HL-60 (cell line): Measurements from ENCODE around the gene SLC5A2.

Experiments used
- POLR2AphosphoS5 ChIP-seq: IDR thresholded peaks from 2 replicates; pipeline ENCODE4 v1.6.1; 2012; ENCODE audit warnings: low read depth
- TF ChIP-seq, protein P1 (sequence below): IDR thresholded peaks from one replicate; pipeline ENCODE4 v1.5.1; 2011; ENCODE audit warnings: low read length, control low read depth, inconsistent platforms; ENCODE audit not compliant: insufficient read depth

DNA sequence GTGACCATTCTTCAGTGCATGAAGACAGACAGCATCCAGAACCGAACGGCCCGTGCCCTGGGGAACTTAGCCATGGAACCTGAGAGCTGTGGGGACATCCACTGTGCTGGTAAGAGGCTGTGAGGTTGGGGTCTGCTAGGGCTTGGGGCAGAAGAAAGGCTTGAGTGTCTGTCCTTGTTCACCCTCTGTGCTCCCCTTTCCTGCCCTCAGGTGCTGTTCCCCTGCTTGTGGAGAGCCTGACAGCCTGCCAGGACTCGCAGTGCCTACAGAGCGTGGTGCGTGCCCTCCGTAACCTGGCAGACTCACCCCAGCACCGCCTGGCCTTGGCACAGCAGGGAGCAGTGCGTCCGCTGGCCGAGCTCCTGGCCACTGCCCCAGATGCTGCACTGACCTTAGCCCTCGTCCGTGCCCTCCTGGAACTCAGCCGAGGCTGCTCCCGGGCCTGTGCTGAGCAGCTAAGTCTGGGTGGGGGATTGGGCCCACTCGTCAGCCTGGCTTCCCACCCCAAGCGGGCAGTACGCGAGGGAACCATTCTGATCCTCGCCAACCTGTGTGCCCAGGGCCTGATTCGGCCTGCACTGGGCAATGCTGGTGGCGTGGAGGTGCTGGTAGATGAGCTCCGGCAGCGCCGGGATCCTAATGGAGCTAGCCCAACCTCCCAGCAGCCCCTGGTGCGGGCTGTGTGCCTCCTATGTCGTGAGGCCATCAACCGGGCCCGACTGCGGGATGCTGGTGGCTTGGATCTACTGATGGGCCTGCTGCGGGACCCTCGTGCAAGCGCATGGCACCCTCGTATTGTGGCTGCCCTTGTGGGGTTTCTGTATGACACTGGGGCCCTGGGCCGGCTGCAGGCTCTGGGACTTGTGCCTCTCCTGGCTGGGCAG lies 20.8 kb upstream of the SLC5A2 start:
- no peak for TF ChIP-seq POLR2AphosphoS5
- TF ChIP-seq, protein P1, sequence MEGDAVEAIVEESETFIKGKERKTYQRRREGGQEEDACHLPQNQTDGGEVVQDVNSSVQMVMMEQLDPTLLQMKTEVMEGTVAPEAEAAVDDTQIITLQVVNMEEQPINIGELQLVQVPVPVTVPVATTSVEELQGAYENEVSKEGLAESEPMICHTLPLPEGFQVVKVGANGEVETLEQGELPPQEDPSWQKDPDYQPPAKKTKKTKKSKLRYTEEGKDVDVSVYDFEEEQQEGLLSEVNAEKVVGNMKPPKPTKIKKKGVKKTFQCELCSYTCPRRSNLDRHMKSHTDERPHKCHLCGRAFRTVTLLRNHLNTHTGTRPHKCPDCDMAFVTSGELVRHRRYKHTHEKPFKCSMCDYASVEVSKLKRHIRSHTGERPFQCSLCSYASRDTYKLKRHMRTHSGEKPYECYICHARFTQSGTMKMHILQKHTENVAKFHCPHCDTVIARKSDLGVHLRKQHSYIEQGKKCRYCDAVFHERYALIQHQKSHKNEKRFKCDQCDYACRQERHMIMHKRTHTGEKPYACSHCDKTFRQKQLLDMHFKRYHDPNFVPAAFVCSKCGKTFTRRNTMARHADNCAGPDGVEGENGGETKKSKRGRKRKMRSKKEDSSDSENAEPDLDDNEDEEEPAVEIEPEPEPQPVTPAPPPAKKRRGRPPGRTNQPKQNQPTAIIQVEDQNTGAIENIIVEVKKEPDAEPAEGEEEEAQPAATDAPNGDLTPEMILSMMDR, result no peak
